ENCODE results near the gene TMEM256.

Gene TMEM256

GRCh38 chr17:7389924-7390910, 13.7 kb downstream of the TMEM256 start:
- H2AFZ ChIP-seq = no peak overlapping the region
- TF ChIP-seq CTCF (IDR thresholded peaks at IDR 0.05) = no peak
- no peaks in the 10 kb centered on the region for H3K9me3 ChIP-seq (ENCODE audit: control insufficient read depth, low read length)
- no peak overlapping the region for H3K9ac ChIP-seq
- no peak overlapping the region for H3K27ac ChIP-seq
- H3K4me2 ChIP-seq (ENCODE audit: low read length) = no peak overlapping the region
- no peak overlapping the region for H3K4me3 ChIP-seq (ENCODE audit: low read depth, low read length)
- H3K79me2 ChIP-seq = no peaks in the 10 kb centered on the region
- H3K36me3 ChIP-seq (ENCODE audit: control insufficient read depth, insufficient read depth, low read length) = no peaks in the 10 kb centered on the region
- no peaks in the 10 kb centered on the region for H3K27me3 ChIP-seq (ENCODE audit: control insufficient read depth, insufficient read depth, low read length)
- peaks cover 2% of the 10 kb centered on the region for H3K4me1 ChIP-seq

GRCh38 chr17:7388856-7389255, 15.0 kb downstream of the TMEM256 start:
- Histone ChIP-seq H3K9ac (no peak overlapping the region), H3K4me1 (peaks cover 2% of the 10 kb centered on the region), H3K27ac (no peak overlapping the region), H3K9me3 (ENCODE audit: control insufficient read depth, low read length) (no peaks in the 10 kb centered on the region), H3K36me3 (ENCODE audit: control insufficient read depth, insufficient read depth, low read length) (no peaks in the 10 kb centered on the region), H3K79me2 (no peaks in the 10 kb centered on the region), H3K27me3 (ENCODE audit: control insufficient read depth, insufficient read depth, low read length) (no peaks in the 10 kb centered on the region), H3K4me2 (ENCODE audit: low read length) (no peak overlapping the region), H3K4me3 (ENCODE audit: low read depth, low read length) (no peak overlapping the region), H2AFZ (no peak overlapping the region)
- TF ChIP-seq CTCF (IDR thresholded peaks at IDR 0.05) = no peak

GRCh38 chr17:7384489-7385081, 19.3 kb downstream of the TMEM256 start:
- H3K36me3 ChIP-seq (ENCODE audit: control insufficient read depth, insufficient read depth, low read length) = no peaks in the 10 kb centered on the region
- H3K27ac ChIP-seq = no peak overlapping the region
- no peak overlapping the region for H3K4me3 ChIP-seq (ENCODE audit: low read depth, low read length)
- no peaks in the 10 kb centered on the region for H3K9me3 ChIP-seq (ENCODE audit: control insufficient read depth, low read length)
- no peak for TF ChIP-seq CTCF (IDR thresholded peaks at IDR 0.05)
- peaks cover under 1% of the 10 kb centered on the region for H3K79me2 ChIP-seq
- no peak overlapping the region for H3K9ac ChIP-seq
- H3K27me3 ChIP-seq (ENCODE audit: control insufficient read depth, insufficient read depth, low read length) = no peaks in the 10 kb centered on the region
- H2AFZ ChIP-seq = no peak overlapping the region
- peaks cover 14% of the 10 kb centered on the region for H3K4me1 ChIP-seq
- no peak overlapping the region for H3K4me2 ChIP-seq (ENCODE audit: low read length)

- H3K27me3 ChIP-seq (ENCODE audit: control insufficient read depth, insufficient read depth, low read length) = no peaks in the 10 kb centered on the region
- TF ChIP-seq CTCF (IDR thresholded peaks at IDR 0.05) = no peak
- H2AFZ ChIP-seq = no peak overlapping the region
- H3K36me3 ChIP-seq (ENCODE audit: control insufficient read depth, insufficient read depth, low read length) = no peaks in the 10 kb centered on the region
- no peak overlapping the region for H3K4me3 ChIP-seq (ENCODE audit: low read depth, low read length)
- no peak overlapping the region for H3K27ac ChIP-seq
- H3K9ac ChIP-seq = no peak overlapping the region
- H3K4me2 ChIP-seq (ENCODE audit: low read length) = no peak overlapping the region
- no peaks in the 10 kb centered on the region for H3K9me3 ChIP-seq (ENCODE audit: control insufficient read depth, low read length)
- H3K79me2 ChIP-seq = peaks cover 6% of the 10 kb centered on the region
- peaks cover 17% of the 10 kb centered on the region for H3K4me1 ChIP-seq
These were observed 20.0 kb downstream of the TMEM256 start for GRCh38 chr17:7383742-7384488.

Measured in parathyroid adenoma (tissue), 2 donors.